Mucosa of descending colon (tissue), 3 donors: ENCODE results near the gene TRMT2A. TPM values are rescaled to one million over a fixed set of nuclear protein-coding genes. Genes with fewer than 3 reads are reported as not detected.
A peak's percentile ranks its signal among the peaks of the same experiment; 100 is the strongest.

ENCODE experiments used
- ATAC-seq: fragments of 200-7000 bp; cut with Tn5 transposase; one replicate; pipeline ENCODE4 v1.9.1; 2020; ENCODE audit warnings: mild to moderate bottlenecking, moderate library complexity
- DNase-seq, 3 donors: peaks; one replicate each; pipeline ENCODE4 v3.0.0-alpha.2; 2020
- H3K36me3 ChIP-seq: fragments of 200-600 bp; one replicate; pipeline ENCODE4 v1.8.0; 2021; ENCODE audit warnings: low read depth, mild to moderate bottlenecking
- H3K4me1 ChIP-seq: fragments of 200-600 bp; one replicate; pipeline ENCODE4 v1.8.0; 2021; ENCODE audit warnings: low read depth, mild to moderate bottlenecking
- H3K4me3 ChIP-seq: fragments of 200-600 bp; one replicate; pipeline ENCODE4 v1.8.0; 2021; ENCODE audit warnings: mild to moderate bottlenecking
- H3K9me3 ChIP-seq: fragments of 200-600 bp; one replicate; pipeline ENCODE4 v1.8.0; 2021; ENCODE audit warnings: mild to moderate bottlenecking
- intact Hi-C, 2 donors: fragments of 100-400 bp; cut with DNase I in 1 of 2; cut with micrococcal nuclease in 1 of 2; formaldehyde crosslinking; loops; one replicate each; pipeline versions ENCODE4 v1.11.0 to v1.11.1; 2022; cut with DNase I, micrococcal nuclease
- long read RNA-seq, 2 donors: library from polyadenylated mRNA; unstranded; transcript quantifications; one replicate each; pipeline ENCODE4 v2.0.0, GENCODE V29; 2019 to 2021
- total RNA-seq, 3 donors: library from RNA; stranded (reverse); fragmentation: NEBNext Ultra II Directional in 2 of 3; extraction: Animal tissue kit (Norgen Biotek cat#: 25700) in 2 of 3; gene quantifications; one replicate each; pipeline versions ENCODE4 v1.2.1 to v1.2.4, GENCODE V29; 2021 to 2023
- TF ChIP-seq, protein P1 (sequence below): fragments of 200-600 bp; IDR thresholded peaks from one replicate; pipeline ENCODE4 v1.8.0; 2022; ENCODE audit warnings: antibody characterized with exemption, mild to moderate bottlenecking
- donor health status: DM: no; HTN: no; CAD: no; lungs with moderate emphysema.
- donor health status: DM: no; HTN: no; CAD: no.
- donor health status: DM: no; HTN: yes; CAD: no.

Gene TRMT2A, protein sequence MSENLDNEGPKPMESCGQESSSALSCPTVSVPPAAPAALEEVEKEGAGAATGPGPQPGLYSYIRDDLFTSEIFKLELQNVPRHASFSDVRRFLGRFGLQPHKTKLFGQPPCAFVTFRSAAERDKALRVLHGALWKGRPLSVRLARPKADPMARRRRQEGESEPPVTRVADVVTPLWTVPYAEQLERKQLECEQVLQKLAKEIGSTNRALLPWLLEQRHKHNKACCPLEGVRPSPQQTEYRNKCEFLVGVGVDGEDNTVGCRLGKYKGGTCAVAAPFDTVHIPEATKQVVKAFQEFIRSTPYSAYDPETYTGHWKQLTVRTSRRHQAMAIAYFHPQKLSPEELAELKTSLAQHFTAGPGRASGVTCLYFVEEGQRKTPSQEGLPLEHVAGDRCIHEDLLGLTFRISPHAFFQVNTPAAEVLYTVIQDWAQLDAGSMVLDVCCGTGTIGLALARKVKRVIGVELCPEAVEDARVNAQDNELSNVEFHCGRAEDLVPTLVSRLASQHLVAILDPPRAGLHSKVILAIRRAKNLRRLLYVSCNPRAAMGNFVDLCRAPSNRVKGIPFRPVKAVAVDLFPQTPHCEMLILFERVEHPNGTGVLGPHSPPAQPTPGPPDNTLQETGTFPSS
- total RNA-seq, result 10 to 100 TPM; 34.4 to 50.0 (median 37.6) TPM
- long read RNA-seq, donor 1, transcript TRMT2A-201 (12 exons, 2,964 nt), result major isoform, 17 of 62 reads
- long read RNA-seq, donor 1, partial matches to known transcripts, result 5 of 62 reads
- long read RNA-seq, donor 1, other reads (novel, unspliced or antisense), result 37 of 62 reads
- long read RNA-seq, donor 2, transcript TRMT2A-201 (12 exons, 2,964 nt), result major isoform, 5 of 14 reads
- long read RNA-seq, donor 2, partial matches to known transcripts, result 3 of 14 reads
- long read RNA-seq, donor 2, other reads (novel, unspliced or antisense), result 6 of 14 reads

DNA sequence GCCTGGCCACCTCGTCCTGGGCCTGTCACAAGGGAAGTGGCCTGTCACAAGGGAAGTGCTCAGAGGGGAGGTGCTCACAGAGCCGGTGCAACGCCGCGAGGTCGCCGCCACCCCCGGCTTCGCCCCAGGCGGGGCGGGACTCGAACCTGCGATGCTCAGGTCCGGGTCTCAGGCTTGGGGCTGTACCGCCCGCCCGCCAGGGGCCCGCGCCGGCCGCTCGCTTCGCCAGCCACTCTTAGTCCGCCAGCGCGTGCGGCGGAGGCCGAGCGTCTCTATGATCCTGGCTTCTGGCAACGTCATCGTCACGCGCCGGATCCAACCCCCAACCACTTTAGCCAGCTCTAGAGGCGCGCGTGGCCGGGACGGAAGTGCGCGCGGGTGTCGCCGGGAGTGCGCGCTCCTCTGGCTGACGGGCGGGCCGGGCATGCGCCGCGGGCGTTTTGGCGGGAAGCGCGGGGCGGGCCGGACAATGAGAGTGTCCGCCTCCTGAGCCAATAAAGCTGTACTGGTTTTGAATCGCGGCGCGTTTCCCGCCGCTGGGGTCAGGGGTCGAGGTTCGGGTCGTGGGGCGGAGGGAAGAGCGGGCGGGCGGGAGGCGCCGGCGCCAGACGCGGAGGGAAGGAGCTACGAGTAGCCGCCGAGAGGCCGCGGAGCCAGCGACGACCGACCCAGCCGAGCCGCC is at the start of gene TRMT2A:
TRMT2A (minus strand) TSS at position 276 of the 682 bp plus-strand sequence. CDS start 320 bp downstream, outside the sequence.
- Histone ChIP-seq H3K4me3 (peak within 1 kb of the TSS; percentile 81), H3K4me1 (peaks cover 25% of the 10 kb centered on the region), H3K9me3 (no peaks in the 10 kb centered on the region), H3K36me3 (peaks cover 6% of the 10 kb centered on the region)
- DNase-seq, result peak; percentile 99
- intact Hi-C loops, result no loop called here
- TF ChIP-seq, protein P1, sequence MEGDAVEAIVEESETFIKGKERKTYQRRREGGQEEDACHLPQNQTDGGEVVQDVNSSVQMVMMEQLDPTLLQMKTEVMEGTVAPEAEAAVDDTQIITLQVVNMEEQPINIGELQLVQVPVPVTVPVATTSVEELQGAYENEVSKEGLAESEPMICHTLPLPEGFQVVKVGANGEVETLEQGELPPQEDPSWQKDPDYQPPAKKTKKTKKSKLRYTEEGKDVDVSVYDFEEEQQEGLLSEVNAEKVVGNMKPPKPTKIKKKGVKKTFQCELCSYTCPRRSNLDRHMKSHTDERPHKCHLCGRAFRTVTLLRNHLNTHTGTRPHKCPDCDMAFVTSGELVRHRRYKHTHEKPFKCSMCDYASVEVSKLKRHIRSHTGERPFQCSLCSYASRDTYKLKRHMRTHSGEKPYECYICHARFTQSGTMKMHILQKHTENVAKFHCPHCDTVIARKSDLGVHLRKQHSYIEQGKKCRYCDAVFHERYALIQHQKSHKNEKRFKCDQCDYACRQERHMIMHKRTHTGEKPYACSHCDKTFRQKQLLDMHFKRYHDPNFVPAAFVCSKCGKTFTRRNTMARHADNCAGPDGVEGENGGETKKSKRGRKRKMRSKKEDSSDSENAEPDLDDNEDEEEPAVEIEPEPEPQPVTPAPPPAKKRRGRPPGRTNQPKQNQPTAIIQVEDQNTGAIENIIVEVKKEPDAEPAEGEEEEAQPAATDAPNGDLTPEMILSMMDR, result no peak
- peak; percentile 93 for ATAC-seq

DNA sequence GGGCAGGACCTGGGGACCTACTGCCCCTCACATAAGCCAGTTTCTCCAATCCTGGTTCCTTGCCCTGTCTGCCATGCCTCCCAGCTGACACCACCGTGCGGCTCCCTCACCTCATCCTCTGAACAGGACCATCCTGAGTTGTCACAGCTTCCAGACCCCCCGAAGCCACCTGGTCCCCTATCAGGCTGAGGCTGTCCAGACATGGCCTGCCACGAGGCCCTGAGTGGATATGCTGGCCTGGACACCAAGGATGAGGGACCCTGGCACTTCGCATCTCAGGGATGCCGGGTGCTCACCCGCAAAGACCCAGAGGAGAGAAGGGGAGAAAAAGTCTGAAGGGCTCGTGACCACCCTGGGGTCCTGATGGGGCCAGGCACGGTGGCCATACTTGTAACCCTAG is 49.7 kb upstream of the TRMT2A start:
- no peaks in the 10 kb centered on the region for H3K36me3 ChIP-seq
- H3K4me1 ChIP-seq, result no peaks in the 10 kb centered on the region
- ATAC-seq (no peak), DNase-seq (no peak)
- TF ChIP-seq, protein P1, result no peak
- H3K9me3 ChIP-seq, result no peaks in the 10 kb centered on the region
- intact Hi-C loops, result no loop called here
- H3K4me3 ChIP-seq, result no peak overlapping the region

DNA sequence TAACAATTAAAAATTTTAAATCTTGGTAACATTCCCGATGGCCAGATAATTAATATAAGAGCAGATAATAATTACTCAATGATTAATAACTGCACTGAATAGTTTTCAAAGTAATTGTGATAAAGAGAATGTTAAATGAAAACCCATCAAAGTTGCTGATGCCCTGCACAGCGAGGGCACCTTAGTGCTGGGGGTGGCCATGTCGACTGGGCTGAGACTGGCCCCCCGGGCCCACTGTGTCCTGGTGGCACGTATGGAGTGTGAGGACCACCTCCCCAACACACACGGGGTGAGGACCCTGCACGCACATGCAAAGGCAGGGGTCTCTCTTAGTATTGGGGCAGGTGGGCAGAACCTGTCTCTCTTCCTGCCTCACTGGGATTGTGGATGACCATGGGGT is 48.9 kb upstream of the TRMT2A start:
- intact Hi-C loops, result no loop called here
- no peaks in the 10 kb centered on the region for H3K9me3 ChIP-seq
- no peaks in the 10 kb centered on the region for H3K36me3 ChIP-seq
- TF ChIP-seq, protein P1, result no peak
- no peak overlapping the region for H3K4me3 ChIP-seq
- DNase-seq, result no peak
- no peaks in the 10 kb centered on the region for H3K4me1 ChIP-seq
- ATAC-seq, result no peak

DNA sequence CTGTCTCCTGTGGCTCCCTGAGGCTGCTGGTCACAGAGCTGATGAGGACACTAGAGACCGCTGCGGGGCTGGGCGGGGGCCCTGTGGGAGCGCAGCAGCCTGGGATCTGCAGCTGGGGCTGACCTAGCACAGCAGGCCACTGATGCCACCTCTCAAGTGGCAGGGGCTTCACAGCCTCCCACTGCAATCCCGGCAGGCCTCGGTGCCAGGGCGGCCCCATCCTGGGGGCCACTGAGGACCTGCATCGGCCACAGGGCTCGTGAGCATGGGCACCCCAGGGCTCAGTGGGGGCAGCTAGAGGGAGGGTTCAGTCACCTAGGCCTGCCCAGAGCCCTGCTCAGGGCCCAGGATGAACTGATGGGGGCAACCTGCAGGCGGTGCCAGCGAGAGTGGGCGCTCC is 48.4 kb upstream of the TRMT2A start:
- no peak for DNase-seq
- Histone ChIP-seq H3K4me3 (no peak overlapping the region), H3K9me3 (no peaks in the 10 kb centered on the region), H3K4me1 (no peaks in the 10 kb centered on the region), H3K36me3 (no peaks in the 10 kb centered on the region)
- TF ChIP-seq, protein P1, result no peak
- intact Hi-C loops, result no loop called here
- no peak for ATAC-seq

DNA sequence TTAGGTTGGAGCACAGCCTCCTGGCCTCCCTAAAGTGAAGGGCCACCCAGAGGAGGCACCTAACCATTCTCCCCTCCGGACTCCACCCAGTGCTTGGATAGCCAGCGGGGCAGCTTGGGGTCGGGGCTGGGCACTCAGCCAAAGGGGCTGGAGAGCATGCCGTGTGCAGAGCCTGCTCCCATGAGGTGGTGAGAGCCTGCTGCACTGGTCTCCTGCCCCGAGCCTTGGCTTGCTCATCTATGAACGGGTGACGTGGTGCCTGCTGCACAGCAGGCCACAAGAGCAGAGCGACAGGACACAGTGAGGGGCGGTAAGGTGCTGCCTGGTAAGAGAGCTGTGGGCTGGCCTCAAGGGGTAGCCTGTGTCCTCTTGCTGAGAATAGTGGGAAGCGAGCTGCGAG is 47.8 kb upstream of the TRMT2A start:
- DNase-seq (no peak), ATAC-seq (no peak)
- intact Hi-C loops, result no loop called here
- Histone ChIP-seq H3K36me3 (no peaks in the 10 kb centered on the region), H3K9me3 (no peaks in the 10 kb centered on the region), H3K4me3 (no peak overlapping the region), H3K4me1 (no peaks in the 10 kb centered on the region)
- TF ChIP-seq, protein P1, result no peak
